SHP77 treated with DMSO at 0.1 percent for 48 hours (cell line): ENCODE data around the gene ADPRM.

Experiments
- DNase-seq: peaks from one replicate; lab custom pipeline; 2025; lab: John Stamatoyannopoulos, UW

Gene ADPRM

GRCh38 chr17:10741416-10742135 lies 44.2 kb downstream of the ADPRM start:
- no peak for DNase-seq

GRCh38 chr17:10742431-10742830 lies 45.0 kb downstream of the ADPRM start:
- DNase-seq: no peak

DNA sequence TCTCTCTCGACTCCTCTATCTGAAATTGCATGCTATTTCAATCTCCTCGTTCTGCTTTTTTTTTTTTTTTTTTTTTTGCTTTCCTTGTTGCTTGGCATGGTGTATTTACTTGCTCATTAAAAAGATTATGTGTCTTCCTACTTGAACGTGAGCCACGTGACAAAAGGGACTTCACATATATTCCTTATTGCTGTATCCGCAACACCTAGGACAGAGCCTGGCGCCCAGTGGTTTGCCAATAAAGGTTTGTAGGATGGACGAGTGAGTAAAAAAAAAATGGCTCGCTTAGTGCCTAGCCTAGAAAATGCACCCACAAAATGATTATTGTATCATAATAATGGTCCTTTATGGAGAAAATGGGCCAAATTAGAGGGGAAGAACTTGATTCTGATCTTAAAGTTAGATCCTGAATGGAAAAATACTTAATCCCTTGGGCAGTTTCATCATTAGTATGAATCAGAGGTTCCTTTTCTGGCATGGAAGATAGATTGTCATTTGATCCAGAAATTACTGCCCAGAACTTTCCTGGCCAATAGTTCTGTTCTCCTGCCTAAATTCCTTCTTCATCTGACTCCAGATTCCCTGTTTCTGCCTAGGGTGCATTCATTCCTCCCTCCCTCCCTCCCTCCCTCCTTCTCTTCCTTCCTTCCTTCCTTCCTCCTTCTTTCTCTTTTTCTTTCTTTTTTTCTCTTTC lies 46.1 kb downstream of the ADPRM start:
- DNase-seq: no peak

DNA sequence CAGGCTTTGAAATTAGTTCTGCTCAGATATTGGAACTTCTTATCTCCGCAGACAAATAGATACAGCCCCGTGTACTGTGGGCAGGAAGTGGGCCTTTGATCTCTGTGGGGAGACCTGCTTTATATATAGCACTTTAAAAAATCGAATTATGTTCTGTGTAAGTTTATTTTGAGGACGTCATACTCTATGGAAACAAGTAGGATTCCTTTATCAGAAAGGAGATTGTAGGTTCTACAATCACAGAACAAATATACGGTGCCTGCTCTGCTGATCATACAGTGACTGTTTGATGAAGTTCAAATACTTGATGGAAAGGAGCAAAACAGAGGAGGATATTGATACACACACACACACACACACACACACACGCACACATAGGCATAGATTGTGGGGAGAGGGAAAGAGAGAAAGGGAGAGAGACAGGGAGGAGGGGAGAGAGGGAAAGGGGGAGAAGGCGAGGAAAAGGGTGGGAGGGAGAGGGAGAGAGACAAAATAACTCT lies 47.2 kb downstream of the ADPRM start:
- DNase-seq: no peak

DNA sequence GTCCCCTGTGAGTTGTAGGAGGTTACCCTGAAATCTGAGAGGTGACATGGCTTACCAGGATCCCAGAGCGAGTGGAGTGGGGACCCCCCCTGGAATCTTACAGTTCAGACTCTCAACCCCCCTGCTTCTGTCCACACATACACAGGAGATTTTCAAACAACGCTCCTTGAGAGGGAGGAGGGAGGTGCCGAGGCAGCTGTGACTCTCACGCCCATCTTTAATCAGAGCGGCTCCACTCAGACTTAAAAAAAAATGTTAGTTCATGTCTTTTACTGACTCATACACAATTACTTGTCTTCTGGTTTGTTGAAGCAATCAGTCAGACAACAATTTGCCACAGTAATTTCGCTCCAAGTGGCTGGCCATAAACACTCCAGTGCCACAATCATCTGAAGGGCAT lies 47.8 kb downstream of the ADPRM start:
- DNase-seq: no peak

GRCh38 chr17:10748531-10749181 lies 51.3 kb downstream of the ADPRM start:
- DNase-seq: no peak

DNA sequence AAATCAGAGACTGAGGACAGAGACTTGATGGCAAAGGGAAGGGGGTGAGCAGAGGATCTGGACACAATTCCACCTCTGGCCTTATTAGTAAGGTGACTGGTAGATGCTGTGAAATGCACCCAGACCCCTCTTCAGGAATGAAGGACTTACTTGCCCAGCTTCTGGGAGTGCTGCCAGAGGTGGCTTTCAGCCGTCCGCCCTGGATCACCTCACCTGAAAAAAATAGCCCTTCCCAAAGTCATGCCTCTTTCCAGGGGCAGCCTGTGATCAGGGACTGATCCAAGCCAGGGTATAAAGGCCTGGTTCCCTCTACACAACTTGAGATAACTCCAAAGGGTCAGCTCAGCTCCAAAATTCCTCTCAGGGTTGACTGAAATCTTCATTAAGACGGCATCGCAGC lies 52.8 kb downstream of the ADPRM start:
- no peak for DNase-seq

- no peak for DNase-seq
These were observed 54.2 kb downstream of the ADPRM start for GRCh38 chr17:10751563-10751962.

DNA sequence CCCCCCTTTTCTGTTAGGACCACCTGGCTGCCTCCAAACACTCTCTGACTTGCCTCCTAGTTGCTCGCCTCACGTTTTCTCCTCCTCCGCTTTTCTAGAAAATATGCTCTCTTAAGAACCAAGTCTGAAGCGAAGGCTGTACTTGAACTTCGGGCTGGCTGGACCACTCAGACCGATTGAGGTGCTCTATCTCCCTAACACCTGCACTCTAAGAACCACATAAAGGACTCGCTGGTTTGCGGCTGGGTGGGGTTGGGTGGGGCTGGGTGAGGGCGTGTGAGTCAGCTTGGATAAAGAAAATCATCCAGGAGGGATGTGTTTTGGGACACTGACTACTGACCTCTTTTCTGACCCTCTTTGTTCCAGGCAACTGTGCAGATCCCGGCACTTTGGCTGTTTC lies 55.3 kb downstream of the ADPRM start:
- no peak for DNase-seq

GRCh38 chr17:10754109-10754508 lies 56.7 kb downstream of the ADPRM start:
- no peak for DNase-seq

DNA sequence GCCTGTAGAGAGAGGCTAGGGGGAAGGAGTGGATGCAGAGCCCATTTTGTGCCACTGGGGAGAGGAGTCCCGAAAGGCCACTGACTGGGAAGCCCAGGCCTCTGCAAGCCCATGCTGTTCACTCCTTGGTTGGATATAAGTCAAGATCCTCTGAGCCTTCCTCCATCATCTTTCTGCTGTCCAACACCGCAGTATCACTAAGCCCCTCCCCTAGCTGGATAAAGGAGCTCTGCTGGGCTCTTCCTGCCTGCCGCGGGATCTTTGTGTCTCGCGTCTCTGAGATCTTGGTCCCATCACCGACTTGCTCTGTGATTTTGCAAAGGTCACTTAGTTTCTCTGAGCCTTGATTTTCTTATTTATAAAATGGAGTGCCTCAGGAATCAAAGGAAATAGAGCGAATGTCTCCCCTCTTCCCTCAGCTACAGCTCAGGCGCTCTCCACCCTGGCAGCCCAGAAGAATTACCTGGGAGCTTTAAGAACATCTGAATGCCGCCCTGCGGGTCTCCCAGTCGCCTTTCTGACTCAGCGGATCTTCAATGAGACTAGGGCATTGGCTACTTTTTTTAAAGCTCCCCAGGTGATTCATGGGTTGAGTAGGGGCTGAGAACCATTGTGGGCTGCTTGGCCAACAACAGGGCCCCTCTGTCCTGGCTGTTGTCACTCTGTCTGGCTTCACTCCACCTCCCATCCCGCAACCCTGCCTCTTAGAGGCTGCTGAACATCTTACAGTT lies 57.6 kb downstream of the ADPRM start:
- DNase-seq: no peak

DNA sequence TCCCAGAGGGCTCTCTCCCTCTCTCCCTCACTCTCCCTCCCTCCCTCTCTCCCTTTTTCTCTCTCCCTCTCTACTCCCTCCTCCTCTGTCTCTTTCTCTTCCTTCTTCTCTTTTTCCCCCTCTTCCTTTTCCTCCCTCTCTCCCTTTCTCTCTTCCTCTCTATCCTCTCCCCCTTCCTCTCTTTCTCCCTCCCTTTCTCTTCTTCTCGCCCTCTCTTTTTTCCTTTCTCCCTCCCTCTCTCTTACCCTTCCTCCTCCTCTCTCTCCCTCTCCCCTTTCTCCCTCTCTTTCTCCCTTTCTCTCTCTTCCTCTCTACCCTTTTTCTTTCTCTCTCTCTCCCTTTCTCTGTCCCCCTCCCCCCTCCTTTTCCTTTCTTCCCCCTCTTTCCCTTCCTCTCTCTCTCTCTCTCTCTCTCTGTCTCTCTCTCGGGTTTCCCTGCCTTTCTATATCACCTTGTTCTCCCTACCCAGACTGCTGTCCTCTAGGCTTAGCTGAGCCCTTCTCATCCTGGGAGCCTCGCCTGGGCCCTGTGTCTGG lies 58.3 kb downstream of the ADPRM start:
- no peak for DNase-seq

- no peak for DNase-seq
These were observed 58.8 kb downstream of the ADPRM start for GRCh38 chr17:10756185-10756584.

DNA sequence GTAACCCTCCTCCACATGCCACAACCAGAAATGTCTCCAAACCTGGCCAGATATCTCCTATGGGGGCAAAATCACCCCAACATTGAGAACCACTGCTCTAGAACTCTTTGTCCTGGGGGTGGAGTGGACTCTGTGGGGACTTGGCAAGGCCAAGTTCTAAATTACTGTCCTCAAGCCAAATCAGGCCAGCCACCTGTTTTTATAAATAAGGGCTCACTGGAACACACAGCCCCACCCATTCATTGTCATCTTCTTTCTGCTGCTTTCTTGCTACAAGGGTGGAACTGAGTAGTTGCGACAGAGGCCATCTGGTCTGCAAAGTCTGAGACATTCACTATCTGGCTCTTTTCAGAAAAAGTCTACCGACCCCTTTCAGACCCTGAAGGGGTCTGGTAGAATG lies 59.2 kb downstream of the ADPRM start:
- no peak for DNase-seq

DNA sequence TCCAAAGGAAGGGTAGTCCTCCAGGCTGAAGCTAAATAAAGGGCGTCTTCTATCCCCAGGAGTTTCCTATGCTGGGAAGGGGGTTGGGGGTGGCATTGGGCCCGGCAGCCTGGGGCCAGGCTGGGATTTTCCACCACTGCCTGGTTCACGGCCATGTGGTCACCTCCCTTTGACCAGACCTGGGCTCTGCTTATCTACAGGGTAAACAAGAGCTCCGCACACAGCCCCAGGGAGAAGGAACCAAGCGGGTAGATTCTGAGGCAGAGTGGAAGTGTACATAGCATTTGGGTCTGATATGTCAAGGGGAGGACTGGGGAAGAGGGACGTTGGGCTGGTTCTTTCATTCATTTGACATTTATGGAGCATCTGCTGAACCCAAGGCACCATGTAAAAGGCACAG lies 59.7 kb downstream of the ADPRM start:
- no peak for DNase-seq

GRCh38 chr17:10757647-10758046 lies 60.3 kb downstream of the ADPRM start:
- DNase-seq: no peak

GRCh38 chr17:10758062-10758461 lies 60.7 kb downstream of the ADPRM start:
- no peak for DNase-seq
